HG02840 (cell line): ENCODE measurements around the gene RBM20.
"Not testable (repeated sequence)": the region's sequence is repeated elsewhere in the genome, so short reads cannot be mapped to it uniquely, and the experiment has no call there.

Experiments used
- ATAC-seq: cut with Tn5 transposase; IDR thresholded peaks from one replicate; pipeline ENCODE4 v1.9.1; 2021; ENCODE audit warnings: mild to moderate bottlenecking, moderate library complexity, moderate number of reproducible peaks; ENCODE audit not compliant: unreplicated experiment, low FRiP score

Gene RBM20

GRCh38 chr10:110646417-110647135 lies 2.4 kb downstream of the RBM20 start:
- no peak for ATAC-seq

DNA sequence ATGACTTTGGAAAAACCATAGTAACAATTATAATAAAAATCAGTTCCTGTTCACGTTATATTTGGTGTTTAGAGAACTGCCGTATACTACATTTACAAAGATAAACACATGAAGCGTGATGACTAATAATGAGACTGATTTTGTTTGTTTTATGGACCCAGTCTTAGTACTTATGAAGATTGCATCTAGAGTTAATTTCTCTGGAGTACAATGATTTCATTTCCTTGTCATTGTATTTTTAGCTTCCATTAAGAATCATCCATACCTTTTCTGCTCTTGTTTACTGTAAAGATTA lies 2.9 kb downstream of the RBM20 start:
- no peak for ATAC-seq

DNA sequence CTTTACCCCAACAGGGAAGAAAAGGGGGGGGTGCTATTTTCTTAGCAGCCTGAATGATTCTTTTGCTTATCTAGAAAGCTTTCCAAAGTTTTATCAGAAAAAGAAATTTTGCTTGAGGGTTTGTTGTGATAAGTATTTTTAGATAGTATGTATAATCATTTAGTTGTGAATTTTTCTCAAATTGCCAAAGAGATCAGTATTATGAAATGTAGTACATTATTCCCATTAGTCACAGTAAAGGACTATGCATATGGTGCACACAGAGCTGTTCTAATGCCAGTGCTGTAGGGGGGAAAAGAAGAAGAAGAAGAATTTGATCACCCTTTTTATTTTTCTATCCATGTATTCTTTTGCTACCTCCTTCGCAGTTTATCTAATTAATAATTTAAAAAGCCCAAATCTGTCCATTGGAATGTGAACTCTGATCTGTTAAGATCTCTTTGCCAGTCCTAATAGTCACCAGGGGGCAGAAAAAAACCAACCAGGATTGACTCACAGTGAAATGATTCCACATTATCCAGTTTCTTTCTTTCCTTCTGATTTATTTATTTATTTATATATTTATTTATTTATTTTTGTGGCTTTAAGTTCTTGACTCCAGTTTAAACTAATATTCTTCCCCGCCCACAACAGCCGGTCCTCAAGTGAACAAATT lies 4.7 kb downstream of the RBM20 start:
- ATAC-seq, result no peak

GRCh38 chr10:110649347-110650264 lies 5.5 kb downstream of the RBM20 start:
- ATAC-seq, result no peak

GRCh38 chr10:110650265-110650668 lies 6.1 kb downstream of the RBM20 start:
- ATAC-seq, result no peak

DNA sequence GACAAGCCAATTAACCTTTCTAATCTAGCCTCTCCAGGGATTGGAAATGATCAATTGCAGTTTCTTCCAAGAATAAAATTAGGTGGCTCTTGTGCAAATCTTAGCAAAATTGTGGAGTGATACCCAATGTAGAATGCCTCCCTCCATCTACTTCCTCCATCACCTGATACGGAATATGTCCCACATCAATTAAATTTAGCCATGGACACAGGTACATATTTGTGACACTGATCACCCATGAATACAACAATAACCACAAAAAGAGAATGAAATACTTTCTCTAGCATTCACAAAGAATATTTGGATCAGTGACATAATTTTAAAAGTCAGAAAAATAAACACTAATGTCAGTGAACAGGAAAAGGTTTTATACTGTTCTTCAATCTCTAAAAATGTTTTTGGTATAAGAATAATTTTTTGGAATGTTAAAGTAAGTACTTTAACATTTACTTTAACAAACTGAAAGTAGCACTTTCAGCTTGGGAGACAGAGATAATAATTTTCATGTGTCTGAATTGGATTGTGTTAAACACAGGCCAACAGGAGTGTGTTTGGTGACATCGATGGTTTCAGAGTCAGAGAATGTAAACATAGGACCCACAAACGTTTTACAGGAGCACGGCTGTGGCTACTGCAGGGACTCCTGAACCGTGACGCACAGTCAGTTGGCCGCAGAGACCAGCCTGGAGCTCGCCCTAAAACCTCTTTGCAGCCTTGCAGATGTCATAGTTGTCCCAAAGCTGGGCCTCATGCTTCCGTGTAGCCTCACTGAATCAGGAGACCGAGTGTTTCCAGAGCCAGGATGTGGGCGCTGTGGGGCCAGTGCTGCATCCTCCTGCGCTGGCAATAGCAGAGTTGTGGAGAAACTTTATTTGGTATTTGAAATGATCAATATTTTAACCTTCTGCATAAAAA lies 7.2 kb downstream of the RBM20 start:
- no peak for ATAC-seq

- no peak for ATAC-seq
Measured at GRCh38 chr10:110652475-110653118, 8.5 kb downstream of the RBM20 start.

GRCh38 chr10:110655320-110655719 lies 11.2 kb downstream of the RBM20 start:
- no peak for ATAC-seq

DNA sequence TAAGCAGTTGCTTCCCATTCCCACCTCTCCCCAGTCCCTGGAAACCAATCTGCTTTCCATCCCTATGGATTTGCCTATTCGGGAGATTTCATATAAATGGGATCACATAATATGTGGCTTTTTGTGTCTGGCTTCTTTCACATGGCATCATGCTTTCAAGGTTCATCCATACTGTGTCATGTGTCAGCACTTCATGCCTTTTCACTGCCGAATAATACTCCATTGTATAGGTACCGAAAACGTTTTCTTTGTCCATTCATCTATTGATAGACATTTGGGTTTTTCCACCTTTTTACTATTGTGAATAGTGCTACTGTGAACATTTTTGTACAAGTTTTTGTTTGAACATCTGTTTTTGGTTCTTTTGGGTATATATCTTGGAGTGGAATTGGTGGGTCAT lies 12.5 kb downstream of the RBM20 start:
- no peak for ATAC-seq

GRCh38 chr10:110657973-110658691 lies 14.0 kb downstream of the RBM20 start:
- ATAC-seq, result no peak

DNA sequence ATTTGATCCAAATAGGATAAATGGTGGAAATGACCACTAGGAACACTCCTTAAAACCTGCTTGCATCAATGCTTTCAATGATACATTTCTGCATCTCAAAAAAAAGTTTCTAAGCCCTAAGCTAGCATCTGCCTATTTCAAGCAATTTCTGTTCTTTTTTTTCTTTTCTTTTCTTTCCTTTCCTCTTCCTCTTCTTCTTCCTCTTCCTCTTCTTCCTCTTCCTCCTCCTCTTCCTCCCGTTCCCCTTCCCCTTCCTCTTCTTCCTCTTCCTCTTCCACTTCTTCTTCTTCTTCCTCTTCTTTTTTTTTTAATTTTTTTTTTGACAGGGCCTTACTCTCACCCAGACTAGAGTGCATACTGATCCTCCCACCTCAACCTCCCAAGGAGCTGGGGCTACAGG lies 15.4 kb downstream of the RBM20 start:
- no peak for ATAC-seq

- not testable (repeated sequence) for ATAC-seq
Measured at GRCh38 chr10:110660289-110660688, 16.2 kb downstream of the RBM20 start.

DNA sequence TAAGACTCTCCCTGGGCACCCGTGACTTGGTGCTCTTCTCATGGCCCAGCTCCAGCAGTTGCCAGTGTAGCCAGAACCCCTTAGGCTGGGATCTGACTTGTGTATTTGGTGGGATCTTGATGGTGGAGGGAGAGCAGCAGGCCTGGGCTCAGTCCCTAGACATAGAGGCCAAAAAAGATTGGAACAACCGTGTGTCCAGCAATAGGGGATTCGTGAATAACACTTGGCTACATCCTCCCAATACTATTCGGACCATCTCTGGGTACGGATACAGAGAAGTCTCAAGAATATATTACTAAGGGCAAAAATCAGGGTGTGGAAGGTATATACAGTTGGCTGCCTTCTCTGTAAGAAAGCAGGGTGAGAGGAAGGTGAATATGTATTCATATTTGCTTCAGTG lies 17.2 kb downstream of the RBM20 start:
- no peak for ATAC-seq

- no peak for ATAC-seq
Measured at GRCh38 chr10:110664483-110665420, 20.6 kb downstream of the RBM20 start.

GRCh38 chr10:110666259-110666658 lies 22.1 kb downstream of the RBM20 start:
- ATAC-seq, result not testable (repeated sequence)

DNA sequence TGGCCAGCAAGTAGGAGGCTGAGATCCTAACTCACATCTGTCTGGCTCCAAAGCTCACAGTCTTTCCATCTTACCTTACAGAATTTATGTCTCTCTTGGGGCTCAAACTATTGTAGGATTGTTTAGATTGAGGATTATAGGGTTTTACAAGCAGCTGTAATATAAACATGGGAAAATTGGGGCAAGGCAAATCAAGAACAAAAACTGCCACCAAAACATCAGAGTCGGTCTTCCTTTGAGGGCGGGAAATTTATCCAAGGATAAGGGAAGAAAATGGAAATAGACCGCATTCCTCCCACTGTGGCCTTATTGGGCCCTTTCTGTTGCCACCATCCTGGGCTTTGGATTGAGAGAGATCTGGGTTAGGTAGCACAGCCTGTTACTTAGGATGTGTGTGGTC lies 22.5 kb downstream of the RBM20 start:
- no peak for ATAC-seq

GRCh38 chr10:110667620-110668343 lies 23.6 kb downstream of the RBM20 start:
- no peak for ATAC-seq
